Measurements from ENCODE around the gene HOGA1.
"Not testable (repeated sequence)": the region's sequence is repeated elsewhere in the genome, so short reads cannot be mapped to it uniquely, and the experiment has no call there.

GRCh38 chr10:97560731-97561381, 23.3 kb upstream of the HOGA1 start:
- not testable (repeated sequence) for TF ChIP-seq CTCF (IDR thresholded peaks at IDR 0.05; ENCODE audit: insufficient read depth, low read length, poor library complexity, severe bottlenecking); EZH2phosphoT487 (conservative IDR thresholded peaks at IDR 0.05; ENCODE audit: low read length)

Measured in SU-DHL-6 (cell line).